ENCODE measurements around the gene BEGAIN.

- TF ChIP-seq EZH2 (IDR thresholded peaks at IDR 0.05; ENCODE audit: borderline replicate concordance, insufficient read depth, low read length, poor library complexity, severe bottlenecking) = no peak
- TF ChIP-seq, protein P1, sequence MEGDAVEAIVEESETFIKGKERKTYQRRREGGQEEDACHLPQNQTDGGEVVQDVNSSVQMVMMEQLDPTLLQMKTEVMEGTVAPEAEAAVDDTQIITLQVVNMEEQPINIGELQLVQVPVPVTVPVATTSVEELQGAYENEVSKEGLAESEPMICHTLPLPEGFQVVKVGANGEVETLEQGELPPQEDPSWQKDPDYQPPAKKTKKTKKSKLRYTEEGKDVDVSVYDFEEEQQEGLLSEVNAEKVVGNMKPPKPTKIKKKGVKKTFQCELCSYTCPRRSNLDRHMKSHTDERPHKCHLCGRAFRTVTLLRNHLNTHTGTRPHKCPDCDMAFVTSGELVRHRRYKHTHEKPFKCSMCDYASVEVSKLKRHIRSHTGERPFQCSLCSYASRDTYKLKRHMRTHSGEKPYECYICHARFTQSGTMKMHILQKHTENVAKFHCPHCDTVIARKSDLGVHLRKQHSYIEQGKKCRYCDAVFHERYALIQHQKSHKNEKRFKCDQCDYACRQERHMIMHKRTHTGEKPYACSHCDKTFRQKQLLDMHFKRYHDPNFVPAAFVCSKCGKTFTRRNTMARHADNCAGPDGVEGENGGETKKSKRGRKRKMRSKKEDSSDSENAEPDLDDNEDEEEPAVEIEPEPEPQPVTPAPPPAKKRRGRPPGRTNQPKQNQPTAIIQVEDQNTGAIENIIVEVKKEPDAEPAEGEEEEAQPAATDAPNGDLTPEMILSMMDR (IDR thresholded peaks at IDR 0.05; ENCODE audit: poor library complexity, severe bottlenecking) = no peak
These were observed 44.5 kb downstream of the BEGAIN start for GRCh38 chr14:100542619-100543205.
